ENCODE measurements around the gene ZNF548. TPM values are rescaled to one million over a fixed set of nuclear protein-coding genes. Genes with fewer than 3 reads are reported as not detected.

The ZNF548 gene
- total RNA-seq, 1 experiment from 2014 or later, result 4.9 TPM

GRCh38 chr19:57403737-57404563, 14.3 kb downstream of the ZNF548 start:
- intact Hi-C loops (cut with micrococcal nuclease; ENCODE audit: unreplicated experiment), result no loop called here
- Mint-ChIP-seq H3K27ac (ENCODE audit: unreplicated experiment) (no peak overlapping the region), H3K36me3 (ENCODE audit: insufficient read depth, unreplicated experiment) (no peaks in the 10 kb centered on the region), H3K27me3 (ENCODE audit: insufficient read depth, unreplicated experiment) (no peaks in the 10 kb centered on the region), H3K4me3 (ENCODE audit: unreplicated experiment) (no peak overlapping the region), H3K4me1 (ENCODE audit: low read depth, unreplicated experiment) (peaks cover 7% of the 10 kb centered on the region), H3K9me3 (ENCODE audit: unreplicated experiment) (peaks cover 29% of the 10 kb centered on the region)
- peaks cover 19% of the 10 kb centered on the region for H3K9me3 ChIP-seq
- BruUV-seq (replicated peaks), result no TSS peak
- no peaks in the 10 kb centered on the region for H3K36me3 ChIP-seq (ENCODE audit: control insufficient read depth, insufficient read depth, low read length)
- DNase-seq, result no peak
- CTCF ChIA-PET, result interaction anchor here (0.7 kb wide), 1 partner anchor 779 kb away, joined by 3 read pairs; no protein-coding TSS in a partner anchor
- POLR2A ChIA-PET, result interaction anchor here (0.7 kb wide), 1 partner anchor 113 kb away, joined by 3 read pairs; no protein-coding TSS in a partner anchor
- no peak overlapping the region for H3K4me3 ChIP-seq (ENCODE audit: low read depth, low read length)
- no peaks in the 10 kb centered on the region for H3K27me3 ChIP-seq (replicated peaks; ENCODE audit: control insufficient read depth, insufficient read depth, low read length)
- no peak for TF ChIP-seq CTCF (IDR thresholded peaks at IDR 0.05; ENCODE audit: insufficient read depth in 1 of 2, low read depth in 1 of 2, low read length in 1 of 2, severe bottlenecking in 1 of 2, unreplicated experiment in 1 of 2)
- no peaks in the 10 kb centered on the region for H3K4me1 ChIP-seq

DNA sequence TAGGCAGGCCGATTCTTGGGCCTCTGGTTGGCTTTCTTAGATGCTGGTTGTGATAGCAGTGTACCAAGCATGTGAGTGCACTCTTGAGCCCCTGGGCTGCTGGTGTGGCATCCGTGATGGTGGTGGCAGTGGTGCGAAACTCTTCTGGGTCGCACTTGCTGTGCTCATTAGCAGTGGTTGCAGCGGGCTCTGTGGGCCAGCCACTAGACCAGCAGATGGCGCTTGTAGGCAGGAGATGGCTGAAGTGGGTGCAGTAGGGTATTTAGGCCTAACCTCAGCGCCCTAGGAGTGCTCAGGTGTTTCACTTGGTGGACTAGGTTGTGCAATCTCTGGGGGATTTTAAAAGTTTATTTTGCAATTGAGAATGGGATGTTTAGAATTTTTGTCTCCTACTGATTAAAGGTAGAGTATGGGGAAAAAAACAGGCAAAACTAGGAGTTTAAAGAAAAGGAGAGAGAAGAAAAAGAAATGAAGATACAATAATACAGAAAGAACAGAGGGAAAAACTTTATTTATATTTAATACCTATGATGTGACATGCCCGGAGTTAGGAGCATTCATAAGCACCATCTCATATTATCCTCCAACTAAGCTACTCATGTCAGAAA, 17.0 kb downstream of the ZNF548 start:
- no peak overlapping the region for H3K4me3 Mint-ChIP-seq (ENCODE audit: unreplicated experiment)
- Histone ChIP-seq H3K4me3 (ENCODE audit: low read depth, low read length) (no peak overlapping the region), H3K9me3 (peaks cover 19% of the 10 kb centered on the region), H3K4me1 (no peaks in the 10 kb centered on the region), H3K36me3 (ENCODE audit: control insufficient read depth, insufficient read depth, low read length) (no peaks in the 10 kb centered on the region), H3K27me3 (replicated peaks; ENCODE audit: control insufficient read depth, insufficient read depth, low read length) (no peaks in the 10 kb centered on the region)
- H3K27ac Mint-ChIP-seq (ENCODE audit: unreplicated experiment), result peak overlapping the region; percentile 5
- peaks cover 19% of the 10 kb centered on the region for H3K9me3 Mint-ChIP-seq (ENCODE audit: unreplicated experiment)
- ChIA-PET POLR2A (no interaction called here), CTCF (interaction anchor here (0.6 to 0.7 kb wide), 2 partner anchors 71 to 480 kb away, joined by 3 read pairs; no protein-coding TSS in a partner anchor)
- BruUV-seq (replicated peaks), result no TSS peak
- intact Hi-C loops (cut with micrococcal nuclease; ENCODE audit: unreplicated experiment), result loop anchor here (1.0 kb wide), 2 partner anchors 71 to 497 kb away; partner anchors contain the start of gene ZNF772
- H3K36me3 Mint-ChIP-seq (ENCODE audit: insufficient read depth, unreplicated experiment), result peaks cover 8% of the 10 kb centered on the region
- H3K4me1 Mint-ChIP-seq (ENCODE audit: low read depth, unreplicated experiment), result peaks cover 12% of the 10 kb centered on the region
- peak; percentile 75 to 79 for TF ChIP-seq CTCF (IDR thresholded peaks at IDR 0.05; ENCODE audit: insufficient read depth in 1 of 2, low read depth in 1 of 2, low read length in 1 of 2, severe bottlenecking in 1 of 2, unreplicated experiment in 1 of 2)
- no peaks in the 10 kb centered on the region for H3K27me3 Mint-ChIP-seq (ENCODE audit: insufficient read depth, unreplicated experiment)
- DNase-seq, result peak; percentile 80 to 84

DNA sequence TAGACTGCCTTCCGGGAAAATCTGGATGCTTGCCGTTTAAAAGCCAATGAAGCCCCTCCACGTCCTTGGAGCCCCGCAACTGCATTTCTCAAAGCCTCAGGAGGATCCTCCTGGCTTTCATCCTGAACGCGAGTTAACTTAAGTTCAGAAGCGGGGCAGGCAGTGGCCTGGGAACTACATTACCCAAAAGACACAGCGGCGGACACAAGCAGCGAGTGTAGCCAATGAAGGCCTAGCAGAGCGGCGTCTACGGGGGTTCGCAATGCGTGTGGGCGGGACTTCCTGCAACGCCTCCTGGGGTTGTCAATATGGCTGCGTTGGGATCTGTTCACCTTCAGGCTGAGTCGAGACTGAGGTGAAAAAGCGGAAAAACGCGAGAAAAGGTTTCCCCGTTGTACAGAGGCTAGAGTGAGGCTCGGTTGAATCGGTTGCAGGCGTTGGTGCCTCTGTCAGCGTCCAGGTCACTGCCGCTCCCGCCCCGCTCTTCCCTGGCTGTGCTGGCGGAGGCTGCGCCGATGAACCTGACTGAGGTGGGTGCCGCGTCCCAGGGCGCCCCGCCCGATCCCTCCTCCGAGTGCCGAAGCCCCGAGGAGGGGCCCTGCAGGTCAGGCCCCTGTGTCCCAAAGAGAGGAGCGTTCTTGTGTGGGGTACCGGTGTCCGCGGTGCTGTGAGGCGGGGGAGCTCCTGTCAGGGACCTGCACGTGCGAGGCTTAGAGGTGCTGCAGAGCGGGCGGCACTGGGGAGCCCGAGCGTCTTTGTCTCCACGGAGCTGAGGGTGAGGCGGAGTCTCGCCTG, 21.4 kb downstream of the ZNF548 start, which contains the start of gene ZNF17:
Gene ZNF17 (plus strand): TSS at position 285 of the 795 bp plus-strand sequence. CDS start 2,455 bp downstream, outside the sequence.
- Mint-ChIP-seq H3K36me3 (ENCODE audit: insufficient read depth, unreplicated experiment) (peaks cover 8% of the 10 kb centered on the region), H3K4me3 (ENCODE audit: unreplicated experiment) (peak within 1 kb of the TSS; percentile 85), H3K27ac (ENCODE audit: unreplicated experiment) (peak within 1 kb of the TSS; percentile 42), H3K4me1 (ENCODE audit: low read depth, unreplicated experiment) (peaks cover 16% of the 10 kb centered on the region), H3K27me3 (ENCODE audit: insufficient read depth, unreplicated experiment) (no peaks in the 10 kb centered on the region), H3K9me3 (ENCODE audit: unreplicated experiment) (peaks cover 9% of the 10 kb centered on the region)
- Histone ChIP-seq H3K4me3 (ENCODE audit: low read depth, low read length) (peak within 1 kb of the TSS; percentile 96), H3K4me1 (no peaks in the 10 kb centered on the region), H3K27me3 (replicated peaks; ENCODE audit: control insufficient read depth, insufficient read depth, low read length) (no peaks in the 10 kb centered on the region), H3K36me3 (ENCODE audit: control insufficient read depth, insufficient read depth, low read length) (peaks cover 3% of the 10 kb centered on the region; the same call in 1 of the 2 replicates), H3K9me3 (no peaks in the 10 kb centered on the region)
- intact Hi-C loops (cut with micrococcal nuclease; ENCODE audit: unreplicated experiment), result loop anchor here (1.0 kb wide), 2 partner anchors 24 to 48 kb away; partner anchors contain the start of genes TRAPPC2B, ZNF547 and ZNF749
- DNase-seq, result peak; percentile 93 to 94
- POLR2A ChIA-PET, result no interaction called here
- BruUV-seq (replicated peaks), result TSS peak; percentile 65
- no peak for TF ChIP-seq CTCF (IDR thresholded peaks at IDR 0.05; ENCODE audit: insufficient read depth in 1 of 2, low read depth in 1 of 2, low read length in 1 of 2, severe bottlenecking in 1 of 2, unreplicated experiment in 1 of 2)
- CTCF ChIA-PET, result interaction anchor here (0.6 kb wide), 1 partner anchor 530 kb away, joined by 4 read pairs; no protein-coding TSS in a partner anchor
